K562 (cell line): ENCODE data around the gene PFDN4.

ENCODE experiments used
- EHMT2 ChIP-seq: fragments of 450-650 bp; IDR thresholded peaks from 2 replicates; pipeline ENCODE4 v1.6.1; 2018; ENCODE audit warnings: antibody characterized with exemption
- EP300 ChIP-seq: IDR thresholded peaks from 2 replicates; pipeline ENCODE4 v1.6.1; 2012; ENCODE audit warnings: low read length, improper control_type of control experiment
- JUNB ChIP-seq: fragments of 450-650 bp; formaldehyde crosslinking; conservative IDR thresholded peaks from 2 replicates; pipeline ENCODE4 v1.4.0; 2020; ENCODE audit warnings: mild to moderate bottlenecking
- MYNN ChIP-seq, 2 experiments: sonication (generic); formaldehyde crosslinking in 1 of 2; IDR thresholded peaks; 2 replicates each; pipeline versions ENCODE4 v1.5.0 to v1.6.1; 2016 to 2020; ENCODE audit warnings: antibody characterized with exemption in 1 of 2, missing genetic modification reagents in 1 of 2
- YY1 ChIP-seq, 3 experiments: IDR thresholded peaks; 2 replicates each; pipeline ENCODE4 v1.6.1; 2011; ENCODE audit warnings: low read length in 2 of 3, mild to moderate bottlenecking in 2 of 3, moderate library complexity in 2 of 3, borderline replicate concordance in 1 of 3, control low read depth in 1 of 3, low read depth in 1 of 3; ENCODE audit not compliant: insufficient read depth in 3 of 3, insufficient replicate concordance in 2 of 3, control insufficient read depth in 1 of 3, insufficient read length in 1 of 3; ENCODE audit errors: extremely low read depth in 1 of 3
- ZFPM2 ChIP-seq: fragments of 250-450 bp; sonication (Bioruptor Pico); IDR thresholded peaks from 2 replicates; pipeline ENCODE4 v1.5.1; 2022; ENCODE audit warnings: mild to moderate bottlenecking
- ZNF174 ChIP-seq: fragments of 250-450 bp; sonication (Bioruptor Pico); IDR thresholded peaks from 2 replicates; pipeline ENCODE4 v1.4.0; 2020; ENCODE audit warnings: mild to moderate bottlenecking
- TF ChIP-seq, protein P1 (sequence below), 3 experiments: IDR thresholded peaks in 2 of 3; conservative IDR thresholded peaks in 1 of 3; 2 replicates each; pipeline ENCODE4 v1.5.1; 2011 to 2012; ENCODE audit warnings: low read length in 3 of 3, mild to moderate bottlenecking in 3 of 3, control low read depth in 2 of 3, improper control_type of control experiment in 1 of 3, inconsistent platforms in 1 of 3, low read depth in 1 of 3, mixed read lengths in 1 of 3, moderate library complexity in 1 of 3; ENCODE audit not compliant: insufficient read depth in 2 of 3
- TF ChIP-seq, protein P2 (sequence below): fragments of 450-650 bp; IDR thresholded peaks from 2 replicates; pipeline ENCODE4 v1.6.1; 2017; ENCODE audit warnings: antibody characterized with exemption, mild to moderate bottlenecking

DNA sequence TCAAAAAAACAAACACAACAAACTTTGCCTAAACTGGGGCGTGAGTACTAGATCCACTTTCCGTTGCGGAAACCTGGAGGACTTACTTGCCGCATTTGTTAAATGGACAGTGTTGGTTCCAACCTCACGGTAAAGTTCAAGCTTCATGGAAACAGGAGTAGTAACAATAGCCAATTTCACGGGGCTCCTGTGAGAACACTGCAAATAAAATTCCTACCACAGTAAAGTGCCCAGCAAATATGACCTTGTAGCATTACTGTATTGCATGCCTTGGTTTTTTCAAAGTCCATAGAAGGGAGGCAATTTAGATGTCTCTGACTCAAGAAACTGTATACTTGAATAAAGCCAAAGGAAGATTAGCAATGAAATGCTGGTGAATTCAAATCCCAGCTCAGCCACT lies 30.5 kb upstream of the PFDN4 start:
- no peak for TF ChIP-seq EHMT2
- TF ChIP-seq, protein P1, sequence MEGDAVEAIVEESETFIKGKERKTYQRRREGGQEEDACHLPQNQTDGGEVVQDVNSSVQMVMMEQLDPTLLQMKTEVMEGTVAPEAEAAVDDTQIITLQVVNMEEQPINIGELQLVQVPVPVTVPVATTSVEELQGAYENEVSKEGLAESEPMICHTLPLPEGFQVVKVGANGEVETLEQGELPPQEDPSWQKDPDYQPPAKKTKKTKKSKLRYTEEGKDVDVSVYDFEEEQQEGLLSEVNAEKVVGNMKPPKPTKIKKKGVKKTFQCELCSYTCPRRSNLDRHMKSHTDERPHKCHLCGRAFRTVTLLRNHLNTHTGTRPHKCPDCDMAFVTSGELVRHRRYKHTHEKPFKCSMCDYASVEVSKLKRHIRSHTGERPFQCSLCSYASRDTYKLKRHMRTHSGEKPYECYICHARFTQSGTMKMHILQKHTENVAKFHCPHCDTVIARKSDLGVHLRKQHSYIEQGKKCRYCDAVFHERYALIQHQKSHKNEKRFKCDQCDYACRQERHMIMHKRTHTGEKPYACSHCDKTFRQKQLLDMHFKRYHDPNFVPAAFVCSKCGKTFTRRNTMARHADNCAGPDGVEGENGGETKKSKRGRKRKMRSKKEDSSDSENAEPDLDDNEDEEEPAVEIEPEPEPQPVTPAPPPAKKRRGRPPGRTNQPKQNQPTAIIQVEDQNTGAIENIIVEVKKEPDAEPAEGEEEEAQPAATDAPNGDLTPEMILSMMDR (IDR thresholded peaks at IDR 0.05 in 2 of 3, conservative IDR thresholded peaks at IDR 0.05 in 1 of 3; ENCODE audit: insufficient read depth in 2 of 3, low read depth in 1 of 3, low read length in 3 of 3): no peak
- TF ChIP-seq, protein P2, sequence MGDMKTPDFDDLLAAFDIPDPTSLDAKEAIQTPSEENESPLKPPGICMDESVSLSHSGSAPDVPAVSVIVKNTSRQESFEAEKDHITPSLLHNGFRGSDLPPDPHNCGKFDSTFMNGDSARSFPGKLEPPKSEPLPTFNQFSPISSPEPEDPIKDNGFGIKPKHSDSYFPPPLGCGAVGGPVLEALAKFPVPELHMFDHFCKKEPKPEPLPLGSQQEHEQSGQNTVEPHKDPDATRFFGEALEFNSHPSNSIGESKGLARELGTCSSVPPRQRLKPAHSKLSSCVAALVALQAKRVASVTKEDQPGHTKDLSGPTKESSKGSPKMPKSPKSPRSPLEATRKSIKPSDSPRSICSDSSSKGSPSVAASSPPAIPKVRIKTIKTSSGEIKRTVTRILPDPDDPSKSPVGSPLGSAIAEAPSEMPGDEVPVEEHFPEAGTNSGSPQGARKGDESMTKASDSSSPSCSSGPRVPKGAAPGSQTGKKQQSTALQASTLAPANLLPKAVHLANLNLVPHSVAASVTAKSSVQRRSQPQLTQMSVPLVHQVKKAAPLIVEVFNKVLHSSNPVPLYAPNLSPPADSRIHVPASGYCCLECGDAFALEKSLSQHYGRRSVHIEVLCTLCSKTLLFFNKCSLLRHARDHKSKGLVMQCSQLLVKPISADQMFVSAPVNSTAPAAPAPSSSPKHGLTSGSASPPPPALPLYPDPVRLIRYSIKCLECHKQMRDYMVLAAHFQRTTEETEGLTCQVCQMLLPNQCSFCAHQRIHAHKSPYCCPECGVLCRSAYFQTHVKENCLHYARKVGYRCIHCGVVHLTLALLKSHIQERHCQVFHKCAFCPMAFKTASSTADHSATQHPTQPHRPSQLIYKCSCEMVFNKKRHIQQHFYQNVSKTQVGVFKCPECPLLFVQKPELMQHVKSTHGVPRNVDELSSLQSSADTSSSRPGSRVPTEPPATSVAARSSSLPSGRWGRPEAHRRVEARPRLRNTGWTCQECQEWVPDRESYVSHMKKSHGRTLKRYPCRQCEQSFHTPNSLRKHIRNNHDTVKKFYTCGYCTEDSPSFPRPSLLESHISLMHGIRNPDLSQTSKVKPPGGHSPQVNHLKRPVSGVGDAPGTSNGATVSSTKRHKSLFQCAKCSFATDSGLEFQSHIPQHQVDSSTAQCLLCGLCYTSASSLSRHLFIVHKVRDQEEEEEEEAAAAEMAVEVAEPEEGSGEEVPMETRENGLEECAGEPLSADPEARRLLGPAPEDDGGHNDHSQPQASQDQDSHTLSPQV: no peak
- no peak for TF ChIP-seq ZNF174 (CRISPR knock-in tag)
- no peak for TF ChIP-seq YY1 (IDR thresholded peaks at IDR 0.05; ENCODE audit: borderline replicate concordance in 1 of 3, control insufficient read depth in 1 of 3, extremely low read depth in 1 of 3, insufficient read depth in 3 of 3, insufficient read length in 1 of 3, insufficient replicate concordance in 2 of 3, low read depth in 1 of 3, low read length in 2 of 3)
- no peak for TF ChIP-seq ZFPM2 (CRISPR knock-in tag)
- no peak for TF ChIP-seq MYNN (IDR thresholded peaks at IDR 0.05)
- no peak for TF ChIP-seq MYNN (CRISPR knock-in tag; IDR thresholded peaks at IDR 0.05)
- TF ChIP-seq EP300: no peak
- TF ChIP-seq JUNB: no peak
